GM18499 (cell line): ENCODE data around the gene LRRK2.
A peak's percentile ranks its signal among the peaks of the same experiment; 100 is the strongest.

Source experiments
- ATAC-seq: cut with Tn5 transposase; IDR thresholded peaks from one replicate; pipeline ENCODE4 v1.9.1; 2021; ENCODE audit warnings: moderate number of reproducible peaks; ENCODE audit not compliant: insufficient read depth, unreplicated experiment

Gene LRRK2

DNA sequence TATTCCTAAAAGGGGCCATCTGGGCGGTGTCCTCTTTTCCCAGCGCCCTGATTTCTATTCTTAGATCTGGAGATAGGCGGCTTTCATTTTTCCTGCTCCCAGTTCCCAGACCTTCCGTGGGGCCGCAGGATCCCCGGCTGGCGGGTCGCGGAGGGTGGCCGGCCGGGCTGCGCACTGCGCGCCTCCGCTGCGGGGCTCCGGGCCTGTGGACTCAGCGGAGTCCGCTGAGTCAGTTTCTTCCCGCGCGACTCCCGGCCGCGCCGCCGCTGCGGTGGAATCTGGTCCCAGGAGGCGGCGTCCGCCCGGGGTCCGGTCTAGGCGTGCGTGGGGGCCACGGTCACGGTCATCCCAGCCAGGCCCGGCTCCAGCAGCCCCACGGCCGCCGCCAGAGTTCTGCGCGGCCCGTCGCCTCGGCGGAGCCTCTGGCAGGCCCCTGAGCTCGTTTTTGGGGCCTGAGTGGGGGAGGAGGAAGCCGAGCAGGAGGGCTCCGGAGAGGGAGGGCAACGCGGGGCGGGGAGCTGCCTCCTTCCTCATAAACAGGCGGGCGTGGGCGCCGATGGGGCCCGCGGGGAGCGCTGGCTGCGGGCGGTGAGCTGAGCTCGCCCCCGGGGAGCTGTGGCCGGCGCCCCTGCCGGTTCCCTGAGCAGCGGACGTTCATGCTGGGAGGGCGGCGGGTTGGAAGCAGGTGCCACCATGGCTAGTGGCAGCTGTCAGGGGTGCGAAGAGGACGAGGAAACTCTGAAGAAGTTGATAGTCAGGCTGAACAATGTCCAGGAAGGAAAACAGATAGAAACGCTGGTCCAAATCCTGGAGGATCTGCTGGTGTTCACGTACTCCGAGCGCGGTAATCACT lies at the start of gene LRRK2:
Gene LRRK2, plus strand, starts transcription at position 559 of the 853 bp plus-strand sequence. Its CDS starts 135 bp downstream, at position 694.
- ATAC-seq: no peak

DNA sequence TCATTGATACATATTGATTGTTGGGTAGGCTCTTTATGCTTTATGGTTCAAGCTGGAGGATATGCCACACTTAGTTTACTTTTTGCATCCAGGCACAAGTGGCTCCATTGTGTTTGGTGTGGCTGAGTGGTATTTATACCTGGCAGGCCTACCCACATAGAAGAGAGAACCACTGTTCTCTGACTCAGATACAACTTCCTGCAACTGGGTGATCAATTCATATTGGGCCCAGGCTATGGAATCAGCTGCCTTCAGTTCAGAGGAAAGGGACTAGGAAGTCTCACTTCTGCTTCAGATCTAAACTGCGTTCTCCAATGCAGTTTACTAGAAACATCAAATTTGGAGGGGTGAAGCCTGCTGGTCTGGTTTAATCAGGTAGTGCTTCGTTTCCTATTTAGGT lies 49.8 kb upstream of the LRRK2 start:
- ATAC-seq: no peak

DNA sequence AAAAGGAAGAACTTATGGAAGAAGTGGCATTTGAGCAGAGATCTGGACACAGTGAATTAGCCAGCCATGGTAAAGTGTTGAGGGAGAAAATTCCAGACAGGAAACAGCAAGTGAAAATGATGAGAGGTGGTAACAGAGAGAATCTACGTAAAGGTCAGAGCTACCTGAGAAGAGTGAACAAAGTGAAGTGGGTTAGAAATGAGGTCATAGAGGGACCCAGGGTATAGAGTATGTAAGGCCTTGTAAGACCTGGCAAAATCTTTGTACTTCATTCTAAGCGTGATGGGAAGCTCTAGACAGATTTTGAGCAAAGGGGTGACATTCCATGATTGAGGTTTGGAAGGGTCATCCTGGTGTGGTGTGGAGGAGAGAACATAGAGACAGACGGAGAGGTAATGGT lies 49.3 kb upstream of the LRRK2 start:
- ATAC-seq: no peak

DNA sequence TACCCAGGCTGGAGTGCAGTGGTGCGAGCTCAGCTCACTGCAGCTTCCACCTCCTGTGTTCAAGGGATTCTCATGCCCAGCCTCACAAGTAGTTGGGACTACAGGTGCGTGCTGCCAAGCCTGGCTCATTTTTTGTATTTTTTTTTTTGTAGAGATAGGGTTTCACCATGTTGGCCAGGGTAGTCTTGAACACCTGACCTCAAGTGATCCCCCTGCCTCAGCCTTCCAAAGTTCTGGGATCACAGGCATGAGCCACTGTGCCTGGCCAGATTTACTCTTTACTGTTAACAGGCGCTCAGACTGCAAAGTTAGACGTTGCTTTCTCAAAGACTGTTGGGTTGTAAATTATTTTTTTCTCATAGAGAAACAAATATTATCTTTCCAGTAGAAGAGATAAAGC lies 46.1 kb upstream of the LRRK2 start:
- no peak for ATAC-seq

DNA sequence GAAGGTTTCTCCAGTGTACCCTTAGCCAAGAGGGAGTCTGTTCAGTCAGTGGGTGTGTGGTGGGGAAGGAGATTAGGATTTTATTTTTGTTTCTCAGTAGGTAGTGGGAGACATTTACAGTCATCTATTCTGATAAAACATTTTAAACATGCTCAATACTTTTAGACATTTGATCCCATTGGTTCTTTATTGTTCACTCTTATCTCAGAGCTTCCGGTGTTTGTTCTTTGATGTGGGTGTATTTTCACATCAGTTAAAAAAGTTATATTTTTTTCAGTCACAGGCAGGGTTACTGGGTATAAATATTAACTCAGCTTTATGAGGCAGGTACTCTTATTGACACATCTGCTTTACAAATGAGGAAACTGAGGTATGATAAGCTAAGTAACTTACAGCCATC lies 43.3 kb upstream of the LRRK2 start:
- ATAC-seq: no peak

DNA sequence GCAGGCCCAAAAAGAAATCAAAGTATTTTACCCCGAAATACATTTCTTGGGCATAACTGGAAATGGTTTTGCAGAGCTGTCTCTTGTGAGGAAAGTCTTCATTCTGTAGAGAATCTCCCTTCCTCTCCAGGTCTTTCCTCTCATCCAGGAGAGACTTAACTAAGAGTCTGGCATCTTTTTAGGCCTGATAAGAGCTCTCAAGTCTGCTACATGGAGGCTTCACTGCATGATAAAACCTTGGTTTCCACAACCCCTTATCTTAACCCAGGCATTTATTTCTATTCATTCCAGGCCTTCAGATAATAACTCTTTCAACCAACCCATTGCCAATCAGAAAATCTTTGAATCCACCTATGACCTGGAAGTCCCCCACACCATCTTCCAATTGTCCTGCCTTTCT lies 41.1 kb upstream of the LRRK2 start:
- no peak for ATAC-seq

DNA sequence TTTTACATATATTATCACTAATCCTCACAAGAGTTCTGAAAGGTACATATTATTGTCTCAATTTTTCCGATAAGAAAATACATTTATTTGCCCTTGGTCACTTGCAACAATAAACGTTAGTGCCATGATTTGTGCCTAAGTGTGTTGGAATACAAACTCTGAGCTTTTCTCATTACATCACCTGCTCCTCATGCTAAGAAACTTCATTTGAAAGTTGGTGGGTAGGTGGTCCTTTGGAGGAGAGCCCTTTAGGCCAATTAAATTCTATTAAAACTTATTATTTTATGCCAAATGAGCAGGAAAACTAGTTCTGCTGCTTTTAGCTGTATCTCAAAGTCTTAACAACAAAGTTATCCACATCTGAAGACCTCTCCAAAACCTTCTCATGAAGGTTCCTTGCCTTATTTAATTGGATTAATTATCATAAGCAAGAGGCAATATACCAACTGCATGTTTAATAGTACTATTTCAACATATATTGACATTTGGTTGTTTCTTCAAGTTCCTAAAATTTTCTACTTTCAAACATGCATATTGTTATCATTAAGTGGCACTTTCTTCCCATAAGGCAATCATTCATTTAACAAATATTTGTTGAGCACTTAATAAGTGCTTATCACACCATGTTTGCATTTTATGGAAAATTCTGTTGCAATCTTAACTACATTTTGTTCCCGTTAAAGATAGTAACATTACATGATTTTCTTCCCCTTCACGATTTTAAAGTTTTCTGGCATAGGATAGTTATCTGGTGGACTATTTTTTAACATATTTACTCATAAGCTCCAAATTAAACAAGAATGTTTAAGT lies 40.1 kb upstream of the LRRK2 start:
- no peak for ATAC-seq

DNA sequence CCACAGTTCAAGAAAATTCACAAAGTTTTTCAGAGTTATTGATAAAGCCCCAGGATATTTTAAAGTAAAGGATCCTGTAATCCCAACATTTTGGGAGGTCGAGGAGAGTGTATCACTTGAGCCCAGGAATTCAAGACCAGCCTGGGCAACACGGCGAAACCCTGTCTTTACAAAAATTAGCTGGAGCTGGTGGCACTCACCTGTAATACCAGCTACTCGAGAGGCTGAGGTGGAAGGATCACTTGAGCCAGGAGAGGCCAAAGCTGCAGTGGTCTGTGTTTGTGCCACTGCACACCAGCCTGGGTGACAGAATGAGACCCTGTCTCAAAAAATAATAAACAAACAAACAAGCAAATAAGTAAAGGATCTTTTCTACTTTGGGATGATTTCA lies 39.5 kb upstream of the LRRK2 start:
- no peak for ATAC-seq

DNA sequence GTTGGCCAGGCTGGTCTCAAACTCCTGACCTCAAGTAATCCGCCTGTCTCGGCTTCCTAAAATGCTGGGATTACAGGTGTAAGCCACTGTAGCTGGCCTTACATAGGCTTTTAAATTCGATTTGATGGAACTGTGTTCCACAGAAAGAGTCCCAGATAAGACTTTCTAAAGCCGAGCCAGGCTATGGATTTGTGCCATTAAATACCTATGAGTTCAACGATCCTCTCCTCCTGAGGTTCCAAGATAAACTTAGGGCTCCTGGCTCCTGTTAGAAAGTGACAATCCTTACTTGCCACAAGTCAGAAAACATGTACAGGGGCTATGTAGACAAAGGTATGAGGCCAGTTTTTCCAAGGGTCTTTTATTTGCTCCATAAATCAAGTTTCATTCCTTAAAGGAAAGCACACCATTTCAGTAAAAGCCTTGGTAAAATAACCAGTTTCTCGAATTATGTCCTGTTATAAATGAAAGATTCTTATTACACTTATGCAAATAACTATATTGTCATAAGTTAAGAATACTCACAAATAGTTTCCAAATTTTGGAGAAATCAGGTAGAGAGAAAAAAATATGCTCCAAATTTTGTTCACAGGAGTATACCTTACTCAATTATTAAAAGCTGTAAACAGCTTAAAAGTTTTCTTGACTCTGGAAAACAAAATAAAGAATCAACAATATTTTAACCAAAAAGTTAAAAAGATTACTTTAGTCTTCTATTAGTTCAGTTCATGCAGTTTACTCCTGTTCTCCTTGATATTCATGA lies 36.1 kb upstream of the LRRK2 start:
- ATAC-seq: no peak

DNA sequence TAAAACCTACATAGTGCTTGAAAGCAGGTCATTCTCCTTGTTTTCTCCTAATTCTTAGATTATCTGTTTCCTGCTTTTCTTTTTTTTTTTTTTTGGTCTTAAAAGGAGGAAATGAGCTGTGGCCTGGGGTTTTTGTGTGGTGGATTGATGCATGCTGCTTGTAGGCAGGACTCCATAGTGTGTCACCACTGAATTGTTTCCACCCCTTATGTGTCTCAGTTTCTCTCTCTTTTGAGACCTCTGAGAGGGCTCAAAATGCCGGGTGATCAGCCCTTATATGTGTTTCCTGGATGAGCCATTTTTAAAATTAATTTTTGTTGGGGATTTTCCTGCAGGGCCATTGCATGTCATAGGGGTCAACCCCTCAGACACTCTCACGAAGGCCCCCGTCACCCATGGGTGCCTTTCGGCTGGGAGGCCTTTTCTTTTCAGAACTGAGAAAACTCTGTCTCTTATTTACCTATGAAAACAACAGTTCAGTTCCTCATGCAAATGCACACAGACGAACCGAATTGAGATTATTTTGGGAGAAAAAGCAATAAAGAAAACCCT lies 32.0 kb upstream of the LRRK2 start:
- ATAC-seq: peak; percentile 97

DNA sequence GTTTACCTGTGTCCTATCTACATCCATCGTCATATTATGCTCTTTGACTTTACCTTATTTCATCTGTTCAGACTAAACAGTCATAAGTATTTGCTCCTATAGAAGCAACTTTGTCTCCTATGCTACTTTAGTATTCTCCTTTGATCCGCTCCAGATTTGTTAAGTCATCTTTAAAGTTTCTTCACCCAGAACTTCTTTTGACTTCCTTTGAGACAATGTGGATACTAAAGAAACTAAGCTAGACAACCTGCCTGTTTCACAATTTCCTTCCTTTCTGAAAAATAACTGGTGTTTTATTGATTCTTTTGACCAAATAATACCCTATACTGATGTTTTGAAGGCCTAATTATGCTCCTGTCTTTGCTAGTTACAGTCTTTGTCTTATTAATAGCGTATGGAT lies 30.0 kb upstream of the LRRK2 start:
- no peak for ATAC-seq

DNA sequence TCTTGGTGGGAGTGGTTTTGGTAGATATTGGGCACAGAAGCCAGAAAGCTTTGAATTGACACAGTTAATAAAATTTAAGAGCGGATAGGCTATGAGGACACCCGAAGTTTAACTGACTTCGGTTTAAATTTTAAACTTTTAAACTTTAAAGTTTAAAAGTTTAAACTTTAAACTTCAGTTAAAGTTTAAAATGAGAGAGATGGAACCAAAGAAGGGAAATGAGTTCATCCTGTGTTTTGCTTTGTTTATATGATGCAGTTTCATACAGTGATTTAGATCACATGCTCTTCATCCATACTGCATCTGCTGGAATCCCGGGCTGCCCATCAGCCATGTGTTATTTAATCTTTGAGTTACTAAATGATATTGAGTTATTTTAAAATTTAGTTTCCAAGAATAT lies 27.2 kb upstream of the LRRK2 start:
- no peak for ATAC-seq

DNA sequence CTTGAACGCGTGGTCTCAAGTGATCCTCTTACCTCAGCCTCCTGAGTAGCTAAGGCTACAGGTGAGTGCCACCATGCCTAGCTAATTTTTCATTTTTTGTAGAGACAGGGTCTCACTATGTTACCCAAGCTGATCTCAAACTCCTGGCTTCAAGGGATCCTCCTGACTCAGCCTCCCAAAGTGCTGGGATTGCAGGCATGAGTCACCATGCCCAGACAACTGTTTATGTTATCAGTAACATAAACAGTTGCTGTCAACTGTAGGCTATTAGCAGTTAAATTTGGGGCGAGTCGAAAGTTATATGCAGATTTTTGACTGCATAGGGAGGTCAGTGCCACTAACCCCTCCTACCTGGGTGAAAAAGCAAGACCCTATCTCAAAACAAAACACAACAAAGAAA lies 26.2 kb upstream of the LRRK2 start:
- ATAC-seq: no peak

DNA sequence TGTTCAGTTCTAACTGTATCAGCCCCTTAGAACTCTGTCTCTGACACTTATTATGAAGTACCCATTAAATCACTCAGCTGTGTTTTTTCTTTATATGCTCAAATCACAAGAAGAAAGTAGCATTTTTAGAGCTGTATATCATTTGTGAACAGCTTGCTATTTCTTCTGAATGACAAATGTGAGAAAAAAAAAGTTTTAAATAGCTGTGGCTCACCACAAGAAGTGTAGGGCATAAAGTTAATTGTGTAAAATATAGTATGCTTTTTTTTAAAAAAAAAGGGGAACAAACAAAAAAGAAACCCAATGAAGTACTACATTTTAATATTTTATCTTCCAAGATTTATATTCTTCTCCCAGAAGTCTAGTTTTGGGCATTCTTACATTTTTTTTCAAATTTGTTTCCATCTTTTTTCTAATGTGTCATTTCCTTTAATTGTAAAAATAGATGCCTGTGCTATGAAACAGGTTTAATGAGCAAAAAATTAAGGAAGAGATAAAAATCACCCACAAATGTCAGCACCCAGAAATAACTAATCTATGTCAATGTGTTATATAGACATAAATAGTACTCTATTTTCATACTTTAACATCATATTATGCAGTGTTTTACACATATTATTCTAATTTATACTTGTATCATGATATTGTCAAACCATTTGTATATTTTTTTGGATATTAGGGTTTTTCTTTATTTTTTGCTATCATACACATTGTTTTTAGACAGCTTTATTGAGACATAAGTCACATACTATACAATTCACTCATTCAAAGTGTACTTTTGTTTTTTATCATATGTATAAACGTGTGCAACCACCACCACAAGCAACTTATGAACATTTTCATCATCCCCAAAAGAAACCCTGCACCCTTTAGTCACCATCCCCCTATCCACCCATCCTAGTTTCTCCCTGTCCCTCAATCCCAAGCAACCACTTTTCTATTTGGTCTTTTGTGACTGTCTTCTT lies 22.4 kb upstream of the LRRK2 start:
- peak; percentile 42 for ATAC-seq

DNA sequence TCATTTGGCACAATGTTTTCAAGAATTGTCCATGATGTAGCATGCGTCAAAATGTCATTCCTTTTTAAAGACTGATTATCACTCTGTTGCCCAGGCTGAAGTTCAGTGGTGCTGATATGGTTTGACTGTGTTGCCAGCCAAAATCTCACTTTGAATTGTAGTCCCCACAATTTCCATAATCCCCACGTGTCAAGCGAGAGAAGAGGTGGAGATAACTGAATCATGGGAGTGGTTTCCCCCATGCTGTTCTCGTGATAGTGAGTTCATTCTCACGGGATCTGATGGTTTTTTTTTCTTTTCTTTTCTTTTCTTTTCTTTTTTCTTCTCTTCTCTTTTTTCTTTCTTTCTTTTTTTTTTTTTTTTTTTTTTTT lies 21.8 kb upstream of the LRRK2 start:
- no peak for ATAC-seq

DNA sequence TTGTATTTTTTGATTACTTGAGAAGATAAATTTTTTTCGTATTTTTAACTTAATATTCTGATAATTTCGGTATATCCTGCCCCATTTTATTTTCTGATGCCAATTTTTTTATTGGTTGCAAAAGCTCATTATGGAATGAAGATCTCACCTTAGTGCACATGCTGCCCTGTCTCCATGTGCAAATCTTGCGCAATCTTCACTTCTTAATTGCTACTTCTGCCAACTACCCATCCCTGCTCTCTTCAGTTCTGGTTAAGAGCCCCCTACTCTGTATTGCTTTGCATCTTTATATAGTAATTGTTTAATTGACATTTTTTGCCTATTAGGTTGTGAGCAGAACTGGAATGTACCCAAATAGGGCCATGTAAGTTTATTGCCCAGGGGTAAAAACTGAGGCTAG lies 20.5 kb upstream of the LRRK2 start:
- ATAC-seq: no peak

DNA sequence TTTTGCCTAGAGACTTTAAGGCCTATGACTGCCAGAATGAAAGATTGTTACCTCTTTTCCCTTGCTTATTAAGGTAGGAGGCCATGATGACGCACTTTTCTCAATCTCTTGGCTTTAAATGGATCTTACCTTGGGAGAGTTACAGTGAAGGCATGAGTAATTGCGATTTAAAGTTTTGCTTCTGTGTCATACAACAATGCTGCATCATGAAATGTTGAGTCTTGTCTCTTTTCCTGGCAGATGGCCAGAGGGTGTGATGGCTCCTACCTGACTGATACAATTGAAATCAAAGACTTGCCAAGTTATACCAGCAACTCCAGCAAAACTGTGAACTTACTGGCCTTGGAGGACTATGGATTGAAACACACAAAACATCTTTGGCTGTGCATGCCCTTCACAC lies 17.2 kb upstream of the LRRK2 start:
- no peak for ATAC-seq

DNA sequence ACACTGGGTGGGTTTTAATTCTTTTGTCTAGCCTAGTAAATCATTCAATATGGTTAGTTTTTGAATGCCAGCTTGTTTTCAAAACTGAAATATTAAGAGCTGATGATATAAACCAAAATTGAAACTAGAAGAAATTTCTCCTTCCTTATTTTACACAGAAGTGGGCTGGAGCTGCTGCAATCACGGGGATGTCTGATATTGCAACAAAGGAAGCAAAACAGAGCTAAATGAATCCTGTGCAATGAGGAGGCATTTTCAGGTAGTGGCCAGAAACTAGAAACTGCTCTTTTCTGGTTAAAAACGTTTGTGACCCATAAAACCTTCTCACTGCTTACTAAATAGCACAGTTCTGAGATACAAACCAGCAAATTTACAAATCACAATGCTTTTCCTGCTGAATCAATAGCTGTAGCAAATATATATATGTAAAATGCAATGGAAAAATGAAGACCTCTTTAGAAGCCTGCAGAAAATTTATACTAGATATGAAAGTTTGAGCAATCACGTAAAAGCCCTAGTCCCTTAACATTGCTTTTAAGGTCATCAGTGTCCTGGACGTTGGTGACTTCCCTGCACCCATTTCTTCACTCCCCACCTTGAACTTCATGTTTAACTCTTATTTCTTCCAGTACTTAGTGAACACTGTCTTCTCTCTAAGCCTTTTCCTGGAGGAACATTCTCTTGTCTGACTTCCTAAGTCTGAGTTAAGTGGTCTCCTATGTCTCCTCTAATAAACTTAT lies 15.9 kb upstream of the LRRK2 start:
- peak; percentile 88 for ATAC-seq

DNA sequence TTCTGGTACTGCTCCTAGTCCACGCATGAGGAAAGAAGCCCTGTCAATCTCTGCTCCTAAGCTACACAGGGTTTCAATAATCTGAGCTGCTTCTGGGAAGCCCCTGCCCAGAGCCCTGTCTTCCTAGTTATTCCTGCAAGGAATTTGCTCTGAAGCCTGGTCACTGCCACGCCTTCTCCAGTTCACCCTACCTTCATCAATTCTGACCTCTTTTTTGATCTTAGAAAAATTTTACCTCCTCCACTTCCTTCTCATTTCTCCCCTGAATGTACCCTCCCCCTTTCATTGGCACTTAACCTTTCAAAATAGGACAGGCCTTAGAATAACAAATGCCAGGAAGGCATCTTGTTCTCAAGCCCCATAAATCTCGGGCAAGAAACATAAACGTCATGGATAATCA lies 14.9 kb upstream of the LRRK2 start:
- ATAC-seq: no peak
